Activated gamma-delta T cell treated with Interleukin-2 at 50 U/mL for 16 hours (primary cell): ENCODE data around the gene TBPL1.
"Not testable (repeated sequence)": the region's sequence is repeated elsewhere in the genome, so short reads cannot be mapped to it uniquely, and the experiment has no call there.

ENCODE experiments used
- DNase-seq: peaks from one replicate; pipeline ENCODE4 v3.0.0-alpha.2; 2020

The TBPL1 gene

DNA sequence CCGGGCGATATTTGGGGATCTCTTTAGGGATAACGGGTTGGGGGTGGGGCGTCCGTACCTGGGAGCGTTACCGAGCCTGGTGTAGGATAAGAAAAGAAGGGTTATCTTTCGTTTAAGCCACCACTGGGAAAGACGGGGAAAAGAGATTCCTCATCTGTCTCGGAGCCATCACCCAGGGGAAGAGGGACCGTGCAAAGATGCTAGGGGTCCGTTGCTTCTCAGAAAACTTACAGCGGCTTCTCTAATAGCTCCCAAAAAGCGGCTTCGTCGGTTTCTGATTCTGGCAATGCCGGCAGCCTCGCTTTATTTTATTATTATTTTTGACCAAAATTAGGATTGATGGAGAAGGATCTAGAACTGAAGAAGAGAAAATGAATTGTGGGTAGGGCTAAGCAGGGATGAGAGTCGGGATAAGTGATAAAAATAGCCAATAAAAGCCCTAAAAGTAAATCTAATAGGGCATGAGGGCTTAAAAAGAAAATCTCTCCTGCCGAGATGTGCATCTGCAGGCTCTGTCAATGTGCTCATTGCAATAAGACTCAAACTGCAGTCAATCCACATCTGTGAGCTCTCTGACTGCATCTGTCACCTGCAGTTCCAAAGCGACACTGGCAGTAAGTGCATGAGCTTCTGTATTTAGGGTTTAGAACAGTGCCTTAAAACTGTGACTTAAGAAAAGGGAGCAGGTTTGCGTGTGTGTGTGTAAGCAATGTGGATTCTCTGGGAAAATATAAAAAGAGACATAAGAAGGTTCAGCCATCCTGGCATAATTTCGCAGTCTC, 801 bp downstream of the TBPL1 start:
- DNase-seq: no peak

DNA sequence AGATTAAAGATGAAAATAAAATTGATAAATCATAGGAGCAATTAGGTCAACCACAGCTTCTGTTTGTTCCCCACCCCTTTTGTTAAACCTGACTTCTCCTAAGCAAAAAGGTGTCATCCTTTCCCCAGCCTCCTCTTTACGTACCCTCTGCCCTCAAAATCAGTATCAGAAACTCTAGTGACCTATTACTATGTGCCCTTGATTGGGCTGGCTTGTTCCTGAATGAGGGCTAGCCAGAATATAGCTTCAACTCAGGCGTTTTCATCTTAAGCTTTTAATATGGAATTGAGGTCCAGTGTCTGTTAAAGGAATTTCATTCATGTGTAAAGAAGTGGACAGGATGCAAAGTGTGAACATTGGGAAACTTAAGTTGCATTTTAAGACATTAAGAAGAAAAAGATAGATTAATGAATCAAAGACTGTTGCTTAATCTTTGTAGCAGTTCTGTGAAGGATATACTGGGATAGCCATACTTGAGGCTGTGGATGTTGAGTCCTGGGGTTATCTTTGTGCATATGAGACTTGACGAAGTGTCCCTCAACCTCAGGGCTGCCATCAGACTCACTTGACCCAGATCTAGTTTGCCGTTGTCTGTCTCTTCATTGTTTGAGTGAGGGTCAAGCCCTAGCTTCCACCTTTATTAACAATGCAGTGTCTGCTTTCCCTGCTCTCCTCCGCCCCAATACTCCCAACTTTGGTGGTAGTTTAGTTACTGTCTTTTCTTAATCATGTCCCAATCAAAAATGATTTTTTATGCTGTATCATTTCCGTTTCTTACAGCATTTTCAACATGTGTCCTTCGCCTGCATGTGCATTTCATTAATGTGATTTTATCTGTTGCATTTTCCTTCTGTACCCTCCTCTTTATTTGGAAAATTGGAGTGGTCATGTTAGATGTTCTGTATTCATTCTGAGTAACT, 1.9 kb downstream of the TBPL1 start:
- no peak for DNase-seq

DNA sequence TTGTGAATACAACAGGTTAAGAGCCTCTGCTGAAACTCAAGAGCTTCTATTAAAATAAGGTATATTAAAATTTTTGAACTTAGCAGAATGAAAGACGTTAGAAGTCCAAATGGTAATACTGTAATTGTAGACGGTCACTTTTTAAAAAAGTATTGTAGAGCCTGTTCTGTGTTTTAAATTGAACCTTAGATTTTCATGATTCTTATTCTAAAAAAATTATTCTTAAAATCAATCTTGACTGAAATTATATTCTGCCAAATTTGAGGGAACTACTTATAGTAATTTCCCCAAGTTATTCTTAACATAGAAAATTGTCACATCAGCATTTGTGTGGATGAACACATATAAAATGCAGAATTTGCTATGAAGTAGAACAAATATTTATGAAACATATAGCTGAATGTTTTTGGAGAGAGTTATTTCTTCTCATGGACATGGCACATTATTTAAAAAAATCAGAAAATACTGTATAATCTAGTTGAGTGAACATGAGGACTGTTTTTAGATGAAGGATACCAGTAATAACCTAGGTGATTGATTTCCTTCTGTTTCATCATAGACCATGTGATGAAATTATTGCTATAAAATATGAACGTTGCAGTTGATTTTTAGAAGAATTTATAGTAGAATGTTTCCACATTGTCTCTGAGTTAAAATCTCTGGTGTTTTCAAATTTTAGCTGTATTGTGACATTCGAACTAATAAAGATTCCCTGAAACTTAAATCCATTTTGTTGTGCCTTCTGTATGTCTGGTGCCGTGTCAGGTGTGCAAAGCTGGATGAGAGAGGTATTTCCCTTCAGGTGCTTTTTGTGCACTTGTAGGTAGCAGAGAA, 2.8 kb downstream of the TBPL1 start:
- no peak for DNase-seq

- no peak for DNase-seq
Measured at GRCh38 chr6:133956416-133957049, 3.5 kb downstream of the TBPL1 start.

DNA sequence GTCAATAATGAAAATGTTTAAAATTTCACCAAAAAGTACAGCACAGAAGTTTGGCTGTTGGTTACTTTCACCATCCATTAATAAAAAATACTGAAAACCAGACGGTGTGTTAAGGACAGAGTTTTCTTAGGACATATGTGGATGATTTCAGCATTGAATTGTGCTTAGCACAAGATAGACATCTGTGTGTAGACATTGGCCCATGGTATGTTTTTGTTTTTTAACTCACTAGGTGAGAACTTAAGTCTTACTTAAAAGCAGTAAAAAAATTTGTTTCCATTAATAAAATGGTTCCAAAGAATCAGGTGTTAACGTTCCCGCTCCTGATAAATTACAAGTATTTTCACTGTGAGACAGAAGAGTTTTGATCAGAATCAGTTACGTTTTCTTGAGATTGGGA, 4.2 kb downstream of the TBPL1 start:
- DNase-seq: no peak

DNA sequence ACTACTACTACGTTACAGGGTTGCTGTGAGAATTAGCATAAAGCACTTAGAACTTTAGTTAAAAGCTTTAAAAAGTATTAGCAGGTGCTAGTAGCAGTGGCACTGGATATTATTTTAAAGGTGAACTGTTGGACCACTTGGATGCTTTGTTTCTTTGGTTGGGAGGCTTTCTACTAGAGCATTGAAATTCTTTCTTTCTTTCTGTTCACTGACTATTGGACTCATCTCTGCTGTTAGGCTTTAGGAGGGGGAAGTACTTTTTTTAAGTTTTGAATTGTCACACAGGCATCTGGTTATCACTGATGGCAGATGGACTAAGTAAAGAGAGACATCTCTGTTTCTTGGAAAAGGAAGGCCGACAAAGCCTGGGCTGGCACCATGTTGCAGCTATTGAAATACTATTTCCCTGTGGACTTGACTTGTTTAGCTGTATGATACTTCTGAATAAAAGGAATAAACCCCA, 4.8 kb downstream of the TBPL1 start:
- no peak for DNase-seq

- DNase-seq: no peak
Measured at GRCh38 chr6:133958791-133959190, 5.8 kb downstream of the TBPL1 start.

GRCh38 chr6:133959667-133960368, 6.8 kb downstream of the TBPL1 start:
- DNase-seq: no peak

DNA sequence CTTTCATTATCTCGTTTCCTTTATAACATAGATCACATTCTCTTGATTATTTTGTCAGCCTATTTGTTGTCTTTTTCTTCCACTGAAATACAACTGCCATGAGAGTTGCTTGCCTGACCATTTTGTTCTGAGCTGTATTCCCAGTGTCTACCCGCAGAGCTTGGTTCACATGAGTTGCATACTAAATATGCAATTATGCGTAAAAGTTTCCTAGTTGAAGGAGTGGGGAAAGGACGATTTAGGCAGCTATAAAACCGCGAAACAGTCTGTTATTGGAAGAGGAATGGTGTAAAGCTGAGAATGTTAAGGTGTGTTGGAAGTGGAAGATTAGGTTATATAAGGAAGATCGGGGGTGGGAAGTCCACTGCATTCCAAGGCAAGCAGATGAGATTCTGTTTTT, 8.8 kb downstream of the TBPL1 start:
- DNase-seq: no peak

GRCh38 chr6:133964052-133964451, 11.0 kb downstream of the TBPL1 start:
- no peak for DNase-seq

GRCh38 chr6:133964702-133965101, 11.7 kb downstream of the TBPL1 start:
- no peak for DNase-seq

GRCh38 chr6:133965817-133966360, 12.9 kb downstream of the TBPL1 start:
- no peak for DNase-seq

DNA sequence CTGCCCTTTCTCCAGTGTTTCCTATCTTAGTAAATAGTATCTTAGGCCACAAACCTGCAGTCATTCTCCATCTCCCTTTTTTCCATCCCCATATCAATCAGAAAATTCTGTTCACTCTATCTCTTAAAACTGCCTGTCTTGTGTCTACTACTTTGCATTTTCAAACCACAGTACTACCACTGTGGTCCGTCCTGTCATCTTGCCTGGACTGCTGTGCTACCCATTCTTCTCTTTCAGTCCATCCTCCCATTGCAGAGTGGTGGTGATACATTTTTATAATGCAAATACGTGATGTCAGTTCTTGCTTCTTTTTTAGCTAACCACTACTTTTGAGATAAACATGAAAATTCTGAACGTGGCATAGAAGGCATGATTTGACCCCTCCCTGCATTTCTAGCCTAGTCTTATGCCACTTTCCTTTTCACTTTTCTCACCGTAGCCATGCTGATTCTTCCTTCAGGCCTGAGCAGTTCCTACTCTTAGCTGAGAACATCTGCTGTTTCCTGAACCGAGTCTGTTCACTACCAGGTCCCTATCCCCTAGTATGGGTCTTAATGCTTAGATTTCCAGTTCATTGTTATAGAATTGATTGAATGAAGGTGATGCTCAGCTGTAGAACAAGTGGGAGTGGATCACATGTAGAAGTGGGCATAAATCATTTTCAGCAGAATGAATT, 13.8 kb downstream of the TBPL1 start:
- DNase-seq: no peak

DNA sequence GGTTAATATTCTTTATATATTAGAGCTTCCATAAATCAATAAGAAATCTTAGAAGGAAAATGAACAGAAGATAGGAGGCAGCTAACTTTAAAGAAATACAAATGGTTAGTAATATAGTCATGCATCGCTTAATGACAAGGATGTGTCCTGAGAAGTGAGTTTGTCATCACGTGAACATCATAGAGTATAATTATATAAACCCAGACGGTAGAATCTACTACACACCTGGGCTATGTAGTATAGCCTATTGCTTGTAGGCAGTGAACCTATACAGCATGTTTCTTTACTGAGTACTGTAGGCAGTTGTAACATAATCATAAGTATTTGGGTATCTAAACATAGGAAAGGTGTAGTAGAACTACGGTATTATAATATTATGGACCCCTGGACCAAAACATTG, 14.3 kb downstream of the TBPL1 start:
- no peak for DNase-seq

DNA sequence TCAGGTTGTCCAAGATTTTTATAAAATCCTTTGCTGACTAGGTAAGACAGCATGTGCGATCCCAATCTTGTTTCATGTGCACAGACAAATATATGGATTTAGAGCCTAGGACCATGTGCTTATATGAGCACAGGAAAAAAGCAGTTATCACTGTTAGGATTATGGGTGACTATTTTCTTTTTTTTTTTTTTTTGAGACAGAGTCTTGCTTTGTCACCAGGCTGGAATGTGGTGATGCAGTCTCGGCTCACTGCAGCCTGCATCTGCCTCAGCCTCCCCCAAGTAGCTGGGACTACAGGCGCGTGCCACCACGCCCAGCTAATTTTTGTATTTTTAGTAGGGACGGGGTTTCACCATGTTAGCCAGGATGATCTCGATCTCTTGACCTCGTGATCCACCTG, 14.8 kb downstream of the TBPL1 start:
- not testable (repeated sequence) for DNase-seq

DNA sequence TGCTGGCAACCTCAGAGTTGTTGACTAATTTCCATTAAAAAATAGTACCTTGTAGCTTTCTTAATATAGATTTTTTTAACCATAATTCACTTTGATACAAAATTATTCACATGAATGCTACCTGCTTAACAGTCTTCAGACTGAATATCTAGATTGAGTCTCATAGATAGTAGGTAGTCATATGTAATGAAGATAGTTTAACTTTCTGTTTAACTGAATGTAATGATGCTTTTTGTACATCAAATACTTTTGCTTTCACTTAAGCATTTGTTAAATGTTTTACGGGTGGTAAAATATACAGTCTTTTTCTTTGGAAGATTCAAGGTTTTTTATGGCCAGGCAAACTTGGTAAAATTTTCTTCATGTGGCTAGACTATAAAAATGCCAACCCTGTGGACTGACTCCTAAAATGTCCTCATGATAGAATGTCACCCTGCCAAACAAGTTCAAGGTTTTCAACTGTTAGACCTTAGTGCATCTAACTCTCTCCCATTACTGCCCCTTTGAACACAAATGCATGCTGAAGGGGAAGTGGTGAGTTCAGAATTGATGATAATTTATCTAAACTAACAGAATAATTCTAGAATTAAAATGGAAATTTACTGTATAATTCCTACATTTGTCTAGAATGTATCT, 16.4 kb downstream of the TBPL1 start:
- DNase-seq: no peak

DNA sequence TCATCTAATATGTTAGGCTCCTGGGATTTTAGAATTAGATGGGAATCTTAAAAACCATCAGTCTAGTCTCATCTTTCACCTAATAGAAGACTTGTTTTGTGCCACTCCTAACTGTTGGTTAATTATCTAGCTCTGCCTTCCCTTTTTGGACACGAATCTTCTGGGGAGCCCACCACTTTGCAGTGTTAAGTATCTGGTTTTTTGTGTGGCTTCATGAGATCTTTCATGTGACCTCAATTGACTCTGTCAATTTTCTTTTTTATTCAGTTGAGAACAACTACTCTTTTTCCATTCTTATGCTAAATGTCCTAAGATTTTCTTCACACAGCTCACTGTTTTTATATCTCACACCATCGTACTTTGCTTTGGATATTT, 16.9 kb downstream of the TBPL1 start:
- DNase-seq: no peak

DNA sequence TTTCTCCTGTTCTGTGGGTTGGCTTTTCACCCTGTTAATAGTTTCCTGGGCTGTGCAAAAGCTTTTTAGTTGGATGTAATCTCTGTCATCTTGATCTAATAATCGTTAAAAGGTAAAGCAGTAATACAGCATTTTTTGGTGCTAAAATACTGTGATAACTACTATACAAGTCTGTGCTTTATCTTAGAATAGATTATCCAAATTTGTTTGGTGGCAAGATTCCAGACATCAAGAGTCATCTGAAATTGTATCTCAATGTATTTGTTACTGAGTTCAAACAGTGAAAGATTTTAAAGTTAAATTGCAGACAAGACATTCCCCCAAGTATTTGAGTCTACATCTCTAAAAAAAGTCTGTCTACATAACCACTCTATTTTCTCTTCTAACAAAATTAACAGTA, 18.8 kb downstream of the TBPL1 start:
- no peak for DNase-seq

GRCh38 chr6:133972388-133972787, 19.4 kb downstream of the TBPL1 start:
- DNase-seq: no peak

DNA sequence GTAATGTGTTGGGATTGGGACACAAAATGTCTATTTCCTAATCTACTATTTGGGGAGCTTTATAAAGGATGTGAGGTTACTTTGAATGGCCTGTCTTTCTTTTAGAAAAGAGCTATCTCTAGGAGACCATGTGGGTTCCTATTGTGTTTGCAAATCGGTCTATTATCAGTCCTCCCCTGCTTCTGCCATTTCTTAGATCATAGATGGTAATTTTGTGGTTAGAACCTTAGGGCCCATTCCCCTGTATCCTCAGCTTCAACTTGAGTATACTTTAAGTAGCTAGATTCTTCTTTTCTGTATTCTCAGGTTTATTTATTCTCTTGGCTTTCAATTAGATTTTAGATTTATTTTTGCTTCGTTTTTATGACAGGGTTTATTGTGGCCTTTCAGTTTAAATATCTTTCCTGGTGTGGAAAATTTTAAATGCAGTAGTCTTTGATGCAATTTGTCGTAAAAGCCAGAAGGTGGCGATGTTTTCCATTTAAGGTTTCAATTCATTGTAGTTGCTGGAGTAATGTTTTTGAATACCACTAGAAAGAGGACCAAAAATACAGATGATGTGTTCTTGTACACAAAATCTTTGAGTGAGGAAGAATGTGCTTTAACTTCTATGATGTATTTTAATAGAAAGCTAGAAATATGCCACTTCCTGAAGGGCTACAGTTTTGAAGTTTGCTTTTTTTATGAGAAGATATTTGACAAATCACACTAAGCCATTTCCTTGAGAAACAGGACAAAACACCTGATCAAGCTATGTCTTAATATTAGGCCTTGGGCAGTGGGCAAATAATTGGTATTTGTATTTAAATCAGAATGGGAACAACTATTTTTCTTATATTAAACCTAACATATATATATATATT, 20.3 kb downstream of the TBPL1 start:
- DNase-seq: no peak
